GM18517 (cell line): Measurements from ENCODE around the gene XRCC1.
"Not testable (repeated sequence)": the region's sequence is repeated elsewhere in the genome, so short reads cannot be mapped to it uniquely, and the experiment has no call there.

Experiments used
- ATAC-seq: cut with Tn5 transposase; IDR thresholded peaks from one replicate; pipeline ENCODE4 v1.9.1; 2021; ENCODE audit warnings: mild to moderate bottlenecking, moderate library complexity; ENCODE audit not compliant: unreplicated experiment

The XRCC1 gene

GRCh38 chr19:43575156-43575950 lies at the start of gene XRCC1, which contains the start of gene PINLYP:
Gene XRCC1 (minus strand): TSS chr19:43575527. CDS start chr19:43575458, 69 bp downstream.
Gene PINLYP (plus strand): TSS chr19:43575801. CDS start chr19:43577192, 1,391 bp downstream.
- ATAC-seq: peak; percentile 93

DNA sequence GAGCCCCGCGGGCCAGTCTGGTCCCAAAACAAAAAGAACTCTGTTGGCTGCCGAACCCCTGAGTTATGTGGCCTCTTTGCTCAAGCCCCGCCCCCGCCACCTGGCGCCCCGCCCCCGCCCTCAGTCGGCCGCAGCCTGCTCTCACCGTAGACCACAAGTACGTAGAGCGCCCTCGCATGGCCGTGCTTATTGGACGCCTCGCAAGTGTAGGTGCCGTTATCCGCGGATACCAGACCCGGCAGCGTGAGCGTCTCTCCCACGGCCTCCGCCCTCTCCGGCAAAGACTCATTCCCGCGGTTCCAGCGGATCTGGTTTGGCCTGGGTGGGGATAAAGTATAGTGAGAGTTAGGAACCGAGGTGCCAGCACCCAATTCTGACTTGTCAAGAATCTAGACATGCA lies 49.6 kb upstream of the XRCC1 start:
- ATAC-seq: no peak

DNA sequence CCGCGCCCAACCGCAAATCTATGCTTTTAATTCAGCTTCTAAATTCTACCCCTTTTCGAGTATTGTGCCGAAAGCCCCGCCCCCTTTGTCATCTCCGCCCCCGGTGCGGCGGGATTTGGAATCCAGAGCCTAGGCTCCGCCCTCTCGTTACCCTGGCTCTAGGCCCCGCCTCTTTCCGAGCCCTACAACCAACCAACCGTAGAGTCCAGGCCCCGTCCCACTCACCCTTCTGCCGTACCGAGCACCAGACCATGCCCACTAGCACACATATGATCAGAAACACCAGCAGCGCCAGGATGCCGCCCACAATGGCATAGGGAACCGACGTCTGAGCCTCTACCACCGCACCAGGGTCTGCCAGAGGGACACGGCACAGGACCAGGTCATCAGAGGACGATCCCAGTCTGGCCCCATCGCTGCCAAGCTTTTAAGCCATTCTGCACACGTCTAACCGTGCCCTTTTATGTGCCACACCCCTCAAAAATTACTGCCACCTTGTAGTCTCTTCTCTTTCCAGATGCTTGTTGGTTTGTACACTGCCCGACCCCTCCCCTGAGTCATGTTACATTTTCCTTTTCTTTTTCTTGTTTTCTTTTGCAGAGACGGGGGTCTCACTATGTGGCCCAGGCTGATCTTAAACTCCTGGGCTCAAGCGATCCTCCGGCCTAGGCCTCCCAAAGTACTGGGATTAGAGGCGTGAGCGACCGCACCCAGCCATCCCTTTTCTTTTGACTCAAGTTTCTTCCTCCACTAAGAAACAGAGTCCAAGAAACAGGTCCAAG lies 48.8 kb upstream of the XRCC1 start:
- ATAC-seq: no peak

DNA sequence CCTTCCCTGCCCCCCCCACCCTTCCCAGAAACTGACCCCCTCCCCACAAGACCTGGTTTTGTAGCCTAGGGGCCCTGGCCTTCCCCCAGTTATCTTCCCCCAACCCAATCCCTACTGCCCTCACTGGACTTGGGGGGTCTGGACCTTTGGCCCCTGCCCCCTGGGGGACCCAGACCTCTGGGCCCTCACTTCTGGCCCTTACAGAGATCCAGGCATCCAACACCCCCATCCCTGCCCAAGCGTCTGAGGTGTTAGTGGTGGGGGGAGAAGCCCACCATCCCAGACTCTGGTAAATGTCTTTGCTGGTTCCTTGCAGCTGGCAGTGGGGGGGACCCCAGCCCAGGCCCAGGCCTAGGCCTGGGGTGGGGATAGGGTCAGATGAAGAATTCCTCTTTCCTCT lies 47.6 kb upstream of the XRCC1 start:
- ATAC-seq: no peak

DNA sequence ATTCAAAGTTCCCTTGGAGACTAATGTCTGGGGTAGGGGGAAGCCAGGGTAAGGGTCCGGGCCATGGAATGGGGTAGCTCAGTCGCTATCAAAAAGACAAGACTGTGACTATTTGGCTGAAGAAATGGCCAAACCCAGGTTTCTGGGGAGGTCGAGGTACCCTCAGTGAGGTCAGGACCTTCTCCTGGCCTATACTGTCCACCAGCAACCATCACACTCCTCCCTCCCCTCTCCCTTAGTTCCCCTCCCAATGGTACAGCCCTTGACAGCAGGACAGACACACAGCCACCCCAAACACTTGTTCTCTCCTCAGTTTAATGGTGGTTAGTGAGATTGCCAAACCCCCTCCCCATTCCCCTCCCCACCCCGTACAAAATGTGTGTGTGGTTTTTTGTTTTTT lies 46.7 kb upstream of the XRCC1 start:
- no peak for ATAC-seq

DNA sequence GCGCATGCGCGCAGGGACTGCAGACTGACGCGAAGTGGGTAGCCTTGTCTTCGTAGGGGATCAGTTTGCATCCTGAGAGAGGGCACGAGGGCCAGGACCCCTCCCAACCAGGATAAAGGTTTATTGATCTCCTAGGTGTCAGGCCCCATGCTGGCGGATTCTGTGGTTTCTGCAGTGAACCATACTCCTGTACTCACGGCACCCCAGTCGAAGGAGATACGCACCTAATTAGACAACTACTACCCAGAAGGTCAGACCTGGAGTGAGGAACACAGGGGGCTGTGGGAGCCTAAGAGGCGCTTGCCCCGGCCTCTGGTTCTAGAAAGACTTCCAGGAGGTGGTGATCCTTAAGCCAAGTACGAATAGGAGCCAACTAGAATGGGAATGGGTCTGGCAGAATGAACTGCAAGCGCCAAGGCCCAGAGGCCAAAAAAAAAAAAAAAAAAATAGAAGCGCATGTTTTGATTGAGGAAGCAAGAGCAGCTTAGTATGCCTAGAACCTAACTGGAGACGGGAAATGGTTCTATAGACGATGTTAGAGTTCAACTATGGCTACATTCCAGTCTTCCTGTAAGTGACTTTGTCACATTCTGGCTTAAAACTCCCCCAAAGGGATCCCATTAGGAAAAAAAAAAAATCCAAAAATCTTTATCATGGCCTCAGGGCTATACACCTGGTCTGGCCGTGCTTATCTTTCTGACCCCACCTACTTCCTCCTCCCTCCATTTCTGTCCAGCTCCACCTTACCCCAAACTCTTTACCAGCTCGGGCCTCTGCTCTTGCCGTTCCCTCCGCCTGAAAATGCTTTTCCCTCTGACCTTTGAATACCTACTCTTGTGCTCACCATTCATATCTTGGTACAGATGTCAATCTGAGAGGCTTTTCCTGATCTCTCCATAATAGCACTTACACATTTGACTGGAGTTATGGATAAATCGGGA lies 45.0 kb upstream of the XRCC1 start:
- ATAC-seq: no peak

DNA sequence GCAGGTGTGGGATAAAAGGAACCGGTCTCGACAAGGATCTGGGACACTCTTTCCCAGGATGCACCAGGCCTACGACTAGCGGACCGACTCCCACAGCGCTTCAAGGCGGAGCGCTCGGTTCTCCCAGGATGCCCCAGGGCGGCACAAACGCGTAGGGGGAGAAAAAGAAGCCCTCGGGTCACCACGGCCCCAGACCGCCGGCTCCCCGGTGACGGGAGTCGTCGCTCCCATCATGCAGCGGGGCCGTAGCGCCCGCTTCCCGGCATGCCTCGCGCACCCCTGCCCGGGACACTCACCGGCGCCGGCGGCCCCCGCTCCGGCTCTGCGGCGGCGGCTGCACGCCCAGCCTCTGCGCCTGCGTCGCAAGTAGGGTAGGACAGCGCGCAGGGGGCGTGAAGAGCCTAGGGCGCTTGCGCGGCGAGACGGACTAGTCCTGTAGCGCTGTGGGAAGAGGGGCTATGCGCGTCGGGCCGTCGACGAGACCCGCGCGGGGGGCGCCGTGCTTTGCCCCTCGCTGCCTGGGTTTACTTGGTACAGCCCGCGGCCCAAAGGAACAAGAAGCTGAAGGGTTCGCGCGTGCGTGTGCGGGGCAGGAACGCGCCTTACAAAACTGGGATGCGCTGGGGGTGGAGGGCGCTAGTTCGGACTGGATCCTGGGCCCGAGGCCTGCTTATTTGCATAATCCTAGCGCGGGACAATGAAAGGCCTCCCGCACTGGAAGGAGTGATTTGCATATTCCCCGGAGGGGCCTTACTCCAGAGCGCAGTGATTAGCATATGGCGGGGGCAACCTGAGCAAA lies 44.1 kb upstream of the XRCC1 start, which contains the start of gene ZNF428:
Gene ZNF428, minus strand, starts transcription at position 368 of the 799 bp plus-strand sequence. CDS start 5,325 bp downstream, outside the sequence.
- peak; percentile 67 for ATAC-seq

- peak; percentile 28 for ATAC-seq
These were observed 43.6 kb upstream of the XRCC1 start for GRCh38 chr19:43618921-43619261.

GRCh38 chr19:43616954-43617353 lies 41.6 kb upstream of the XRCC1 start:
- no peak for ATAC-seq

- ATAC-seq: no peak
These were observed 41.0 kb upstream of the XRCC1 start for GRCh38 chr19:43616306-43616705.

DNA sequence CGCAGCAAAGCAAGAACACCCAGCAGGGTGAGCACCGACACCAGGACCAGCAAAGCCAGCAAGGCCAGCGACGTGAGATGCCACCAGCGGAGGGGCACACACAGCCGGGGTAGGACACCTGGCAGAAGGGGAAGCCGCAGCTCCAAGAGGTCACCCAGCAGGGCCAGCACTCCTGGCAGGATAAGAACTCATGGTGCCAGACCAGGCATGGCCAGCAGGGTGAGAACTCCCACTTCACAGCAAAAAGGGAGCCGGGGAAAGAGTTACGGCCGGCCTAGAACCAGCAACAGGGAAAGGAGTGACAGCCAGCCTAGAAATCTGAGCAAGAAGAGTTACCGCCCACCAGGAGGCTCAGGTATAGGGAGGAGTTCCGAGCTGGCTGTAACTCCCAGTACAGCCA lies 37.0 kb upstream of the XRCC1 start:
- ATAC-seq: no peak

DNA sequence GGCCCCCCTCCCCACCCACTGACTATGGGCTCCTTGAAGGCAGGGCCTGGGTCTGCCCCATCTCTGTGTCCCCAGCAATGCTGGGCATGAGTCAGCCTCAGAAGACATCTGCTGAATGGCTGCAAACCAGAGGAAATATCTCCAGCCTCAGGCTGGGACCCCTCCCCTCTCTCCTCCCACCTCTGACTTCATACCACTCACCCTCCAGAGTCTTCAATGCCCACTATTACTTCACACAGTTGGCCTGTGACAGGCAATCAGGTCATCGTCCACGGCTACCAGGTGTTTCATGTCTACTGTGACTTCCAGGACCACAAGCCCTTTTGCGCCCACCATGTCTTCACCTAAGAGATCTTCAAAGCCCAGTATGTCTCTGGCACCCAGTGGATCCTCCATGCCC lies 36.5 kb upstream of the XRCC1 start, which contains the start of gene SRRM5:
Gene SRRM5, plus strand, starts transcription at position 301 of the 400 bp plus-strand sequence. Its CDS starts 34 bp downstream, at position 335.
- ATAC-seq: no peak

GRCh38 chr19:43610493-43610892 lies 35.2 kb upstream of the XRCC1 start:
- ATAC-seq: no peak

- ATAC-seq: no peak
These were observed 34.5 kb upstream of the XRCC1 start for GRCh38 chr19:43609872-43610271.

- ATAC-seq: no peak
These were observed 32.2 kb upstream of the XRCC1 start for GRCh38 chr19:43607238-43608205.

GRCh38 chr19:43606569-43607229 lies 31.4 kb upstream of the XRCC1 start:
- no peak for ATAC-seq

GRCh38 chr19:43605875-43606568 lies 30.7 kb upstream of the XRCC1 start:
- ATAC-seq: no peak

GRCh38 chr19:43600326-43600725 lies 25.0 kb upstream of the XRCC1 start:
- ATAC-seq: not testable (repeated sequence)
